ENCODE data around the gene GNPTAB.
"Not testable (repeated sequence)": the region's sequence is repeated elsewhere in the genome, so short reads cannot be mapped to it uniquely, and the experiment has no call there.

Gene GNPTAB

DNA sequence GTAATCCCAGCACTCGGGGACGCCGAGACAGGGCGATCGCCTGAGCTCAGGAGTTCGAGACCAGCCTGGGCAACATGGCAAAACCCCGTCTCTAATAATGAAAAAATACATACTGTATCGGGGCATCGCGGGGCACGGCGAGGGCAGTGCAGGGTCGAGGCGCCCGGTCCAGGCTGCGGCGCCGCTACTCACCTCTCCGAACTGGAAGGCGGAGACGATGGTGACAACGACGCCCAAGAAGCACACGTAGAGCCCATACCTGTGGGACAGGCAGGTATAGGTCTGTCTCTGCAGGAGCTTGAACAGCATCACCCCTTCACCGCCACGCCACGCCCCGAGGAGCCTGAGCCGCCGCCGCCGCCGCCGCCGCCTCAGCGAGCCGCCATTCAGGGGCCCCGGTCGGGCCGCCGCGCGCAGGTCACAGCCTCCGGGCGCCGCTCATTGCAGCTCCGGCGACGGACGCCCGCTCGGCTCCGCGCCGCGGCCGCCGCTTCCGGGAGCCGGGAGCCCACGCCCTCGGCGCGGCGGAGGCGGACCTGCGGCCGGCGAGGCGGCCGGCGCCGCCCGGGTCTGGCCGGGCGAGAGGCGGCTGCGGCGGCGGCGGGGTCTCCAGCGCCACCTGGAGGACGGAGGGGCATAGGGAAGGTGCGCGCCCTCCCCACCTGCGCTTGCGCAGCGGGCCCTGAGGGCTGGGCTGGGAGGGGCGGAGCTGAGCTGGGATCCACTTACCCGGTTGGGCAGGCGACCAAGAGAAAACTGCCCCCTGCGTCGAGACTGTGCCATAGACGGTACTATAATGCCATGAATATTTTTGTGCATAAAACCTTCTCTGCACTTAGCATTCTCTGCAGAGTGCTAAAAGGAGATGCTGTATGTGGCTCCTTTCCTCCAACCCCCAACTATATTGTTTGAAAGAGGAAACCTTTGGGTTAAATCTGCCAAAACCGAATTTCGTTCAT lies at the start of gene GNPTAB:
GNPTAB (minus strand) TSS at position 593 of the 959 bp plus-strand sequence; CDS start at position 309, 284 bp downstream.
- peak; percentile 96 for DNase-seq

DNA sequence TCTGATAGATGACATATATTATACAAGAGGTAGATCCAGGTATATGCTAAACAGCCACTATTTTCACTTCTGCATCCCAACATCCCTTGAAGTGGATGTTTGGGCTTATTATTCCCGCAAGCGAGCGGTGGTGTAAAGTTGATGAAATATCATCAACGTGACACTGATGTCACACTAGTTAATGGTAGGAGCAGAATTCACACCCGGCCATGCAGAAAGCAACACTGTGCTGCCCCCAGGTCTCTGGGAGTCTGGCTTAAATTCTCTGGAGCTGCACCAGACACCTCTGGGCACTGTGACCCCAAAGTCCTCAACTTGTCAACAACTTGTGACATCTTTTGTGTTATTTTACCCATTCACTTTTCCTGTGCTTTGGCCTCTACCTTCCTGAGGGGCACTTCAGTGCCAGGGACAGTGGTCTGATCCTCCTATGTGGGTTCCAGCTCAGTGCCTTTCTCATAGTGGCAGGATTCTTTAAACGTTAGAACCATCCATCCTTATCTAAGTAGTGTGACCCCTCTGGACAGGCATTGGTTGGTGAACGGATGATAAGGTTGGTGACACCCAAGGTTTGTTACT lies 47.6 kb upstream of the GNPTAB start:
- DNase-seq: peak; percentile 12

GRCh38 chr12:101877806-101878242 lies 47.1 kb upstream of the GNPTAB start:
- peak; percentile 39 for DNase-seq

GRCh38 chr12:101876861-101877805 lies 46.4 kb upstream of the GNPTAB start, which contains the start of gene DRAM1:
Gene DRAM1, plus strand, starts transcription at chr12:101877580. Its CDS starts 210 bp downstream, at chr12:101877790.
- peak; percentile 84 for DNase-seq

DNA sequence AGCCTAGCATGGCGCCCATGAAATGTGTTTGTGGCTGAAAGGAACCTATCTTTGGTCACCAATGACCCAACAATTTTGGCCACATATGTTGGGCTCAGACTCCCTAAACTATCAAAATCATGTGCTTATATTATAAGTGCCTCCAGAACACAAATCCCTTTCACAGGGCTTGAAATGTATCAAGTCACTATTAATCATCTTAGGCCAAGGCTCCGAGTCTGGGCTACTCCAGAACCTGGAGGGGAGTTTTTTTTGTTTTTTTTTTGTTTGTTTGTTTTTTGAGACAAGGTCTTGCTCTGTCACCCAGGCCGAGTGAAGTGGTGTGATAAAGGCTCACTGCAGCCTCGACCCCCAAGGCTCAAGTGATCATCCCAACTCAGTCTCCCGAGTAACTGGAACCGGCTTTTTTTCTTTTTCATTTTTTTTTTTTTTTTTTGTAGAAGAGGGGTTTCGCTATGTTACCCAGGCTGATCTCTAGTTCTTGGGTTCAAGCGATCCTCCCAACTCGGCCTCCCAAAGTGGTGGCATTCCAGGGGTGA lies 45.6 kb upstream of the GNPTAB start:
- peak; percentile 30 for DNase-seq

DNA sequence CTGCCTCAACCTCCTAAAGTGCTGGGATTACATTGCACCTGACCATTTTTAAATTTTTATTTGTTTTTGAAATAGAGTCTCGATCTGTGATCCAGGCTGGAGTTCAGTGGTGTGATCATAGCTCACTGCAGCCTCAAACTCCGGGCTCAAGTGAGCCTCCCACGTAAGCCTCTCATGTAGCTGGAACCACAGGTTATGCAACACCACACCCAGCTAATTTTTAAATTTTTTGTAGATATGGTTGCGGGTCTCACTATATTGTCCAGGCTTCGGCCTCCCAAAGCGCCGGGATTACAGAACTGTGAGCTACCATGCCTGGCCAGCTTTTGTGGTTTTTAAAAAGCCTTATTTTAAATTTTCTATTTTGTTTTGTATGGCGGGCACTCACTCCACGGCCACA lies 44.4 kb upstream of the GNPTAB start:
- no peak for DNase-seq

DNA sequence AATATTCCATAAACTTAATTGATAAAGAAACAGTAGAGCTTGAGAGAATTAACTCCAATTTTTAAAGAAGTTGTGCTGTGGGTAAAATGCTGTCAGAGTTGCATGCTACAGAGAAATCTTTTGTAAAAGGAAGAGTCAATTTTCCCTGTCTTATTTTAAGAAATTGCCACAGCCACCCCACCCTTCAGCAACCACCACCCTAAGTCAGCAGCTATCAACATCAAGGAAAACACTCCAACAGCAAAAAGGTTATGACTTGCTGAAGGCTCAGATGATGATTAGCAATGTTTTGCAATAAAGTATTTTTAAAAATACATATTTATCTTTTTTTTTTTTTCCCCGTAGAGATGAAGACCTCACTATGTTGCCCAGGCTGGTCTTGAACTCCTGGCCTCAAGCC lies 40.2 kb upstream of the GNPTAB start:
- DNase-seq: no peak

DNA sequence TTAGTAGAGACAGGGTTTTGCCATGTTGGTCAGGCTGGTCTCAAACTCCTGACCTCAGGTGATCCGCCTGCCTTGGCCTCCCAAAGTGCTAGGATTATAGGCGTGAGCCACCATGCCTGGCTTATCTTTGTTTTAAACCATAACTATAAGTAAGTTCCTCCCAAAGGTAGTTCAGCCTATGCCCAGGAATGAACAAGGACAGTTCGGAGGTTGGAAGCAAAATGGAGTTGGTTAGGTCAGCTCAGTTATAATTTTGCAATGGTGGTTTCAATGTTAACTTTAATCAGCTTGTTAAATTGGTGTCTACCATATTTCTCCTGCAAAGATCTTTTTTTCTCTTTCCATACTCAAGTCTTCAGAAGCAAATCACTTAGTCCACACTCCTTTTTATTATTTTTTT lies 36.9 kb upstream of the GNPTAB start:
- DNase-seq: not testable (repeated sequence)

GRCh38 chr12:101866615-101867373 lies 36.0 kb upstream of the GNPTAB start:
- DNase-seq: no peak

- DNase-seq: no peak
These were observed 33.2 kb upstream of the GNPTAB start for GRCh38 chr12:101863981-101864380.

GRCh38 chr12:101862245-101862644 lies 31.5 kb upstream of the GNPTAB start:
- DNase-seq: no peak

- not testable (repeated sequence) for DNase-seq
These were observed 30.9 kb upstream of the GNPTAB start for GRCh38 chr12:101861688-101862087.

GRCh38 chr12:101859664-101860607 lies 29.2 kb upstream of the GNPTAB start:
- DNase-seq: no peak

DNA sequence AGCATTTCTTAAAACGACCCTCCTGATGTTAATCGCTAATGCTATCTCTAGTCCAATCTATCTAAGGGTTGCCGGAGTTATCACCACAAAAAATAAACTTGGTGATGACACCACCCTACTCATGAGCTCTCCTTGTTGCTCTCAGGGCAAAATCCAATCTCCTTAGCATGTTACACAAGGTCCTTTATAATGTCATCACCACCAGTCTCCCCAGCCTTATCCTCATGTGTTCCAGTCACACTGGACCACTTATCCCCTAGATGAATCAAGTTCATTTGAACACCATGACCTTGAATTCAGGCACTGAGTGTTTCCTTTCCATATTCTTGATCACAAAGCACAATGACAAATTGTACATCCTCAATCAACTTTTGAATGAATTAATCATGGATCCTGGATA lies 27.6 kb upstream of the GNPTAB start:
- DNase-seq: no peak

DNA sequence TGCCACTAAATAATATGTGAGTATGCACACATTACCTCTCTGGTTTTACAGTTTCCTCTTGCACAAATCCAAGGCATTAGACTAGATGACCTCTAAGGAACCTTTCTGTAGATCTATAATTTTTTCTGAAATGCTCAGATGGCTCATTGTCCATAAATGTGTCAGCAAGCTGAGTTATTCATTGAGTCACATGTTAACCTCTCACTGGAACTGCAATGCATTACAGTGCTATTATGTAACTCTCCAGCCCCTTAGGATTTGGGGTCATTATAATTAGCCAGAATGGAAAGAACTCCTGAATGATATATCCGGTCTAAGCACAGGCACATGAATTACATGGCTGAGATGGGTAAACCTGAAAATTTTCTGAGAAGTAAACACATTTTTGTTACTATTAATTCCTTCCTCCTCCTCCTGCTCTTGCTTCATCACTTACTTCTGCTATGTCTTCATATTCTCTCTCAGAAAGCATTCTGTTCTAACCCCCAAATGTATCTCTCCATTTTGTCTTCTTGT lies 26.3 kb upstream of the GNPTAB start:
- DNase-seq: no peak

GRCh38 chr12:101856614-101857013 lies 25.9 kb upstream of the GNPTAB start:
- not testable (repeated sequence) for DNase-seq

DNA sequence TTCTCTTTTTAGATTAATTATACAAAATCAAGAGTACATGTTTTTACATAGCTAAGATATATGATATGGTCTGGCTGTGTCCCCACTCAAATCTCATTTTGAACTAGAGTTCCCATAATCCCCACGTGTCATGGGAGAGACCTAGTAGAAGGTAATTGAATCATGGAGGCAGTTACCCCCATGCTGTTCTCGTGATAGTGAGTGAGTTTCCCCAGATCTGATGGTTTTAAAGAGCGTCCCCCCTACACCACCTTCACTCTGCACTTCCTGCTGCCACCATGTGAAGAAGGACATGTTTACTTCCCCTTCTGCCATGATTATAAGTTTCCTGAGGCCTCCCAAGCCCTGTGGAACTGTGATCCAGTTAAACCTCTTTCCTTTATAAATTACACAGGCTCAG lies 25.2 kb upstream of the GNPTAB start:
- DNase-seq: no peak

DNA sequence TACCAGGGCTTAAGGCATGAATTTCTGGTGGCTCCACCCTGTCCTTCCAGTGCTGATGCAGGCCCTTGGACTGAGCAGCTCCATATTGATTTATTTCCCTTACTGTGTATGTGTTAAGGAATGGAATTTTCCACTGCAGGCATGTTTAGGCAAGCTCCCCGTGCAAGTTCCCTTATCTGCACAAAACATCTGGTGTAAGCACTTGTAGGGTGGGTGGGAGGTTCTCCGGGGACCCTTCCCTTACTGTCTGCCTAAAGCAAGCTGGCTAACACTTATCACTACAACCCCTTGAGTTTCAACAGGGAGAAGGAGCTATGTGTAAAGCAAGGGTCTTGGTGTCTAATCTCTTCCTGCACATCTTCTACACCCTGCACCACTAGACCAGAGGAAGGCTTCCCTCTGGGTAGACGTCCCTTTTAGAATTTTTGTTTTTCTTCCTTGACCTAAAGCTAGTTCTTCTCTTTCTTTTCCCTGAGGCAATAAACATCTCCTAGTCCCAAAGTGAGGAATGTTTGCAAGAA lies 24.7 kb upstream of the GNPTAB start:
- DNase-seq: no peak

GRCh38 chr12:101854747-101855146 lies 24.0 kb upstream of the GNPTAB start:
- DNase-seq: no peak

- DNase-seq: no peak
These were observed 22.2 kb upstream of the GNPTAB start for GRCh38 chr12:101852998-101853397.

All from eye (tissue), 1 donor.